H1 (cell line): ENCODE results near the gene FERMT2. TPM values are rescaled to one million over a fixed set of nuclear protein-coding genes. Genes with fewer than 3 reads are reported as not detected.

Experiments
- CTCF ChIA-PET: fragments of 300-600 bp; sonication (Branson Sonifier 250); formaldehyde crosslinking; loops from one replicate; lab custom pipeline; 2021; ENCODE audit not compliant: partially characterized antibody; lab: Charles Lee
- POLR2A ChIA-PET: fragments of 300-600 bp; sonication (Branson Sonifier 250); formaldehyde crosslinking; loops from one replicate; lab custom pipeline; 2021; ENCODE audit warnings: inconsistent platforms; ENCODE audit not compliant: partially characterized antibody; lab: Charles Lee
- DNase-seq, 2 experiments: peaks; one replicate each; pipeline versions ENCODE4 v3.0.0 to v3.0.0-alpha.2; 2010 to 2022; ENCODE audit warnings: low spot score in 2 of 2, low read depth in 1 of 2, mixed read lengths in 1 of 2
- FAIRE-seq: peaks from 2 replicates; lab custom pipeline; 2011; peaks lifted over from hg19 to GRCh38; lab: Jason Lieb, UNC
- H2AFZ ChIP-seq: 2 replicates; pipeline ENCODE4 v1.8.1; 2012; ENCODE audit warnings: low read length, inconsistent platforms
- H2AK5ac ChIP-seq: 2 replicates; pipeline ENCODE4 v1.6.1; 2013; ENCODE audit warnings: low read depth, low read length
- H2BK120ac ChIP-seq: replicated peaks from 2 replicates; pipeline ENCODE3; 2013; ENCODE audit warnings: low read depth, low read length, inconsistent platforms
- H2BK12ac ChIP-seq: 2 replicates; pipeline ENCODE4 v1.6.1; 2013; ENCODE audit warnings: low read depth, low read length
- H2BK15ac ChIP-seq: 2 replicates; pipeline ENCODE4 v1.6.1; 2013; ENCODE audit warnings: low read length
- H2BK20ac ChIP-seq: 2 replicates; pipeline ENCODE4 v1.6.1; 2013; ENCODE audit warnings: low read length
- H2BK5ac ChIP-seq: 2 replicates; pipeline ENCODE4 v1.6.1; 2013; ENCODE audit warnings: low read depth, low read length
- H3K14ac ChIP-seq: 2 replicates; pipeline ENCODE4 v1.6.1; 2013; ENCODE audit warnings: inconsistent platforms; ENCODE audit not compliant: insufficient read length
- H3K18ac ChIP-seq: 2 replicates; pipeline ENCODE4 v1.6.1; 2013; ENCODE audit warnings: low read length; ENCODE audit errors: extremely low read depth
- H3K23ac ChIP-seq: 2 replicates; pipeline ENCODE4 v1.6.1; 2013; ENCODE audit warnings: inconsistent platforms; ENCODE audit not compliant: insufficient read length
- H3K23me2 ChIP-seq: 2 replicates; pipeline ENCODE4 v1.6.1; 2013; ENCODE audit warnings: low read depth, low read length
- H3K27ac ChIP-seq: 2 replicates; pipeline ENCODE4 v1.6.1; 2011; ENCODE audit warnings: low read depth, low read length, inconsistent platforms
- H3K27me3 ChIP-seq, 4 experiments: replicated peaks in 1 of 4; 1 replicate in 1 of 4; 2 replicates in 3 of 4; pipeline versions ENCODE4 v1.6.1 to v1.8.1; 2011 to 2013; ENCODE audit warnings: low read length in 3 of 4, mild to moderate bottlenecking in 3 of 4, inconsistent platforms in 2 of 4, mixed read lengths in 2 of 4, moderate library complexity in 1 of 4; ENCODE audit not compliant: control insufficient read depth in 3 of 4, insufficient read depth in 3 of 4; ENCODE audit errors: extremely low read depth in 1 of 4
- H3K36me3 ChIP-seq, 4 experiments: 2 replicates each; pipeline versions ENCODE4 v1.6.1 to v1.8.1; 2011 to 2013; ENCODE audit warnings: mild to moderate bottlenecking in 4 of 4, low read length in 3 of 4, moderate library complexity in 2 of 4, control low read depth in 1 of 4, inconsistent platforms in 1 of 4; ENCODE audit not compliant: insufficient read depth in 4 of 4, control insufficient read depth in 2 of 4
- H3K4ac ChIP-seq: replicated peaks from 2 replicates; pipeline ENCODE3; 2013; ENCODE audit warnings: low read length, low read depth, mixed read lengths, inconsistent platforms; ENCODE audit not compliant: insufficient read length
- H3K4me1 ChIP-seq, 4 experiments: replicated peaks in 1 of 4; 1 replicate in 1 of 4; 2 replicates in 3 of 4; pipeline versions ENCODE4 v1.6.1 to v1.8.1; 2011 to 2013; ENCODE audit warnings: low read length in 3 of 4, inconsistent platforms in 2 of 4, mixed read lengths in 1 of 4; ENCODE audit not compliant: insufficient read depth in 4 of 4, control insufficient read depth in 3 of 4
- H3K4me2 ChIP-seq, 2 experiments: 2 replicates each; pipeline versions ENCODE4 v1.6.1 to v1.8.1; 2011 to 2013; ENCODE audit warnings: low read depth in 2 of 2, low read length in 2 of 2, control low read depth in 1 of 2, inconsistent platforms in 1 of 2, mild to moderate bottlenecking in 1 of 2; ENCODE audit not compliant: insufficient read depth in 1 of 2
- H3K4me3 ChIP-seq, 4 experiments: fragments of 200-600, 300-600 bp in 1 of 4; sonication (generic), shearing (Covaris generic), sonication (Bioruptor Twin) in 1 of 4; 2 replicates each; pipeline versions ENCODE4 v1.5.1 to v1.8.1; 2011 to 2016; ENCODE audit warnings: low read length in 4 of 4, low read depth in 3 of 4, control low read depth in 2 of 4, inconsistent platforms in 2 of 4, mild to moderate bottlenecking in 2 of 4, mixed read lengths in 1 of 4, moderate library complexity in 1 of 4; ENCODE audit not compliant: insufficient read depth in 2 of 4; ENCODE audit errors: extremely low read depth in 1 of 4
- H3K56ac ChIP-seq: replicated peaks from 2 replicates; pipeline ENCODE3; 2013; ENCODE audit warnings: low read depth, mild to moderate bottlenecking, mixed read lengths, low read length, inconsistent platforms; ENCODE audit not compliant: insufficient read length
- H3K79me1 ChIP-seq: 2 replicates; pipeline ENCODE4 v1.6.1; 2013; ENCODE audit warnings: low read depth, low read length, control low read depth
- H3K79me2 ChIP-seq, 2 experiments: 2 replicates each; pipeline versions ENCODE4 v1.6.1 to v1.8.1; 2012 to 2013; ENCODE audit warnings: low read length in 2 of 2, mild to moderate bottlenecking in 2 of 2, inconsistent platforms in 1 of 2; ENCODE audit not compliant: insufficient read depth in 2 of 2, control insufficient read depth in 1 of 2
- H3K9ac ChIP-seq, 4 experiments: replicated peaks in 1 of 4; 1 replicate in 1 of 4; 2 replicates in 3 of 4; pipeline versions ENCODE4 v1.6.1 to v1.8.1; 2011 to 2013; ENCODE audit warnings: low read depth in 3 of 4, low read length in 3 of 4, control low read depth in 2 of 4, mild to moderate bottlenecking in 2 of 4, moderate library complexity in 2 of 4, inconsistent platforms in 1 of 4; ENCODE audit errors: extremely low read depth in 1 of 4
- H3K9me3 ChIP-seq, 2 experiments: 2 replicates each; pipeline versions ENCODE4 v1.6.1 to v1.8.1; 2012 to 2013; ENCODE audit warnings: mild to moderate bottlenecking in 2 of 2, moderate library complexity in 2 of 2, control low read depth in 1 of 2, inconsistent platforms in 1 of 2, low read depth in 1 of 2, low read length in 1 of 2, mixed read lengths in 1 of 2; ENCODE audit not compliant: insufficient read depth in 2 of 2
- H4K20me1 ChIP-seq, 2 experiments: replicated peaks in 1 of 2; 2 replicates each; pipeline versions ENCODE3 to v1.8.1; 2011 to 2013; ENCODE audit warnings: inconsistent platforms in 2 of 2, low read length in 2 of 2, mild to moderate bottlenecking in 1 of 2; ENCODE audit not compliant: insufficient read depth in 2 of 2, control insufficient read depth in 1 of 2
- H4K5ac ChIP-seq: 2 replicates; pipeline ENCODE4 v1.6.1; 2013; ENCODE audit warnings: low read length, low read depth, mixed read lengths, inconsistent platforms; ENCODE audit not compliant: insufficient read length
- H4K8ac ChIP-seq: 2 replicates; pipeline ENCODE4 v1.8.0; 2013; ENCODE audit warnings: mild to moderate bottlenecking, moderate library complexity, low read length, inconsistent platforms; ENCODE audit not compliant: insufficient read depth; ENCODE audit errors: extremely low read depth
- H4K91ac ChIP-seq: replicated peaks from 2 replicates; pipeline ENCODE3; 2013; ENCODE audit warnings: low read length, mixed read lengths, inconsistent platforms; ENCODE audit not compliant: insufficient read length
- HDAC2 ChIP-seq, 2 experiments: fragments of 300-600 bp in 1 of 2; sonication (generic) in 1 of 2; IDR thresholded peaks; 2 replicates each; pipeline ENCODE4 v1.6.1; 2011 to 2012; ENCODE audit warnings: low read depth in 2 of 2, low read length in 2 of 2, mild to moderate bottlenecking in 2 of 2, moderate library complexity in 2 of 2, borderline replicate concordance in 1 of 2, inconsistent platforms in 1 of 2
- WGBS, 2 experiments: shearing (Covaris generic) in 1 of 2; methylation state at CpG; one replicate each; pipeline versions ENCODE4 v1.1.6 to v1.1.7; 2013 to 2015; ENCODE audit warnings: low lambda C conversion rate in 2 of 2, mixed read lengths in 2 of 2, inconsistent platforms in 1 of 2, low coverage in 1 of 2, missing lambda C conversion rate in 1 of 2; ENCODE audit not compliant: insufficient replicate concordance in 2 of 2, insufficient coverage in 1 of 2, insufficient read length in 1 of 2; ENCODE audit errors: extremely low coverage in 1 of 2, missing lambda C conversion rate in 1 of 2; 5-methylcytosine and 5-hydroxymethylcytosine counted together
- polyA plus RNA-seq, 7 experiments: library from polyadenylated mRNA; depleted of rRNA in 3 of 7; stranded (reverse) in 5 of 7; unstranded in 2 of 7; fragments of >200 nt in 5 of 7; fragments of 200-250 nt in 2 of 7; gene quantifications; 1 replicate in 5 of 7; 2 replicates in 1 of 7; 4 replicates in 1 of 7; pipeline versions ENCODE4 v1.2.1 to v1.2.3, GENCODE V29; 2011 to 2013; ENCODE audit warnings: missing spikeins in 2 of 7, mixed read lengths in 2 of 7
- total RNA-seq: library from RNA; stranded (reverse); fragmentation: NEBNext Ultra II Directional; extraction: Animal tissue kit (Norgen Biotek cat#: 25700); gene quantifications from 2 replicates; pipeline ENCODE4 v1.2.1, GENCODE V29; 2021
- TF ChIP-seq, protein P1 (sequence below): IDR thresholded peaks from 2 replicates; pipeline ENCODE4 v1.6.1; 2012; ENCODE audit warnings: inconsistent platforms

The FERMT2 gene
- total and polyA plus RNA-seq, 2 of the 8 experiments (the other 6 are each of a cell fraction or from before 2014, with no cell fraction given), result 53.3 to 142 TPM

DNA sequence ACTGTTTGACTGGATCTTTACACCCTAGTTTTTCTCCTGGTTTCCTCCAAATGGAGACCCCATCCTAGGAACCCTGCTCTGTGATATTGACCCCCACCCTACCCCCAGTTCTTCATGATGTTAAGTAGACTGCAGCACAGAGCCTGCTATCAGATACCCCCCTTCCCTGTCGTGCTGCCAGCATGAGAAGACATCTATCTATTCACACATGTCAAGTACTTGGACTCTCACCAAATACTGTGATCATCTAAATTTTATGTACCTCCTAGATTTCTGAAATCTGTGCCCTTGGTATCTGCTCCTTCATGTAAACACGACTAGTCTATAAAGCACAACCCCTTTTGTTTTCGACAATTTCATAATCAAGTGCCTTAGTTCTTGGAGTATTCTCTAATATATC lies 38.9 kb downstream of the FERMT2 start:
- Histone ChIP-seq H3K79me1 (peaks cover 2% of the 10 kb centered on the region), H2BK120ac (no peak overlapping the region), H2BK15ac (no peak overlapping the region), H2AK5ac (no peak overlapping the region), H3K36me3 (peaks cover 0 to 17% (median 0%) of the 10 kb centered on the region in 4 experiments; a peak in 3 of 8 replicates), H3K9me3 (no peaks in the 10 kb centered on the region), H3K4me3 (no peak overlapping the region), H2AFZ (no peak overlapping the region), H3K9ac (no peak overlapping the region), H3K4me2 (no peak overlapping the region), H2BK5ac (no peak overlapping the region), H3K56ac (no peak overlapping the region), H3K4me1 (no peaks in the 10 kb centered on the region), H4K91ac (no peak overlapping the region), H3K4ac (no peak overlapping the region), H3K14ac (no peak overlapping the region), H3K27ac (no peak overlapping the region), H3K23ac (no peak overlapping the region), H3K27me3 (no peaks in the 10 kb centered on the region), H4K5ac (no peak overlapping the region), H2BK20ac (no peak overlapping the region), H3K23me2 (no peaks in the 10 kb centered on the region), H3K18ac (no peak overlapping the region), H4K8ac (no peak overlapping the region), H4K20me1 (no peaks in the 10 kb centered on the region), H3K79me2 (peaks cover 0 to 54% of the 10 kb centered on the region in 2 experiments; a peak in 3 of 4 replicates), H2BK12ac (no peak overlapping the region)
- POLR2A ChIA-PET, result no interaction called here
- 91% methylated on average over 3 of the region's 3 CpGs; no CpG with 5 or more reads in 1 of the 2 experiments for WGBS, 2 experiments
- TF ChIP-seq, protein P1, sequence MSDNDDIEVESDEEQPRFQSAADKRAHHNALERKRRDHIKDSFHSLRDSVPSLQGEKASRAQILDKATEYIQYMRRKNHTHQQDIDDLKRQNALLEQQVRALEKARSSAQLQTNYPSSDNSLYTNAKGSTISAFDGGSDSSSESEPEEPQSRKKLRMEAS, result no peak
- no peak for TF ChIP-seq HDAC2 (IDR thresholded peaks at IDR 0.05; ENCODE audit: borderline replicate concordance in 1 of 2, low read depth in 2 of 2, low read length in 2 of 2)
- CTCF ChIA-PET, result no interaction called here
- no peak for DNase-seq
- FAIRE-seq, result no peak
